ENCODE results near the gene CGNL1. TPM values are rescaled to one million over a fixed set of nuclear protein-coding genes. Genes with fewer than 3 reads are reported as not detected.

Gene CGNL1
- total RNA-seq, 2 donors from 2014 or later = 82.6 to 98.0 TPM

DNA sequence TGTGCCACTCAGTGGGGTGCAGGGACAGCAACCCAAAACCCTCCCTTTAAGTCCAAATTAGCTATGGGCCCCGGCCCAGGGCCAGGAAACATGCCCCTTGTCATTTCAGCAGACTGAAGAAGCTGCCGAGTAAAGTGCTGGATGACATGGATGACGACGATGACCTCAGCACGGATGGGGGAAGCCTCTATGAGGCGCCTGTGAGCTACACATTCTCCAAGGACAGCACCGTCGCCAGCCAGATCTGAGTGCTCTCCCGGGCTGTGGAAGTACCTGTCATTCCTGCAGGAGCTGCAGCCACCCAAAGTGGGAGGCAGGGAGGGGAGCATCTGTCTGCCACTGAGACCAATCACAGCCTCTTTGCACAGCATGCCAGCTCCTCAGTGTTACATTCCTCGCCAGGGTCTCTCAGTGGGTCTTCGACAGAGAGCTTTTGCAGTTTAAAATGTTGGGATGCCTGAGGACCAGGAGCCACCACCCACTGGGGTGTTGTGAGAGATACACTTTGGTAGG, 171.0 kb downstream of the CGNL1 start:
- no peak overlapping the region for H3K4me3 Mint-ChIP-seq
- no peak overlapping the region for H3K27ac ChIP-seq (ENCODE audit: low read depth, low read length)
- H3K4me1 ChIP-seq (ENCODE audit: control insufficient read depth, insufficient read depth, low read length) = peaks cover 11% of the 10 kb centered on the region
- no peaks in the 10 kb centered on the region for H3K27me3 Mint-ChIP-seq (ENCODE audit: insufficient read depth)
- H3K9me3 ChIP-seq (ENCODE audit: control insufficient read depth, low read length) = no peaks in the 10 kb centered on the region
- H3K27me3 ChIP-seq (ENCODE audit: control insufficient read depth, insufficient read depth, low read length, poor library complexity, severe bottlenecking) = no peaks in the 10 kb centered on the region
- no peaks in the 10 kb centered on the region for H3K9me3 Mint-ChIP-seq
- TF ChIP-seq, protein P1, sequence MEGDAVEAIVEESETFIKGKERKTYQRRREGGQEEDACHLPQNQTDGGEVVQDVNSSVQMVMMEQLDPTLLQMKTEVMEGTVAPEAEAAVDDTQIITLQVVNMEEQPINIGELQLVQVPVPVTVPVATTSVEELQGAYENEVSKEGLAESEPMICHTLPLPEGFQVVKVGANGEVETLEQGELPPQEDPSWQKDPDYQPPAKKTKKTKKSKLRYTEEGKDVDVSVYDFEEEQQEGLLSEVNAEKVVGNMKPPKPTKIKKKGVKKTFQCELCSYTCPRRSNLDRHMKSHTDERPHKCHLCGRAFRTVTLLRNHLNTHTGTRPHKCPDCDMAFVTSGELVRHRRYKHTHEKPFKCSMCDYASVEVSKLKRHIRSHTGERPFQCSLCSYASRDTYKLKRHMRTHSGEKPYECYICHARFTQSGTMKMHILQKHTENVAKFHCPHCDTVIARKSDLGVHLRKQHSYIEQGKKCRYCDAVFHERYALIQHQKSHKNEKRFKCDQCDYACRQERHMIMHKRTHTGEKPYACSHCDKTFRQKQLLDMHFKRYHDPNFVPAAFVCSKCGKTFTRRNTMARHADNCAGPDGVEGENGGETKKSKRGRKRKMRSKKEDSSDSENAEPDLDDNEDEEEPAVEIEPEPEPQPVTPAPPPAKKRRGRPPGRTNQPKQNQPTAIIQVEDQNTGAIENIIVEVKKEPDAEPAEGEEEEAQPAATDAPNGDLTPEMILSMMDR (conservative IDR thresholded peaks at IDR 0.05) = no peak
- H3K36me3 ChIP-seq (ENCODE audit: control insufficient read depth, insufficient read depth, low read length) = peaks cover 94% of the 10 kb centered on the region
- H3K4me1 Mint-ChIP-seq = peaks cover 22% of the 10 kb centered on the region
- H3K27ac Mint-ChIP-seq = no peak overlapping the region
- peak; percentile 90 for DNase-seq
- no peak overlapping the region for H3K9ac ChIP-seq (ENCODE audit: extremely low read depth, low read length, poor library complexity, severe bottlenecking)
- H3K36me3 Mint-ChIP-seq (ENCODE audit: low read depth) = peaks cover 90% of the 10 kb centered on the region
- H3K4me3 ChIP-seq (ENCODE audit: low read length) = no peak overlapping the region
- 86 to 90% methylated on average over 10 to 11 of the region's 11 CpGs for WGBS, 2 experiments (ENCODE audit: insufficient coverage in 1 of 2, insufficient read length in 1 of 2)

DNA sequence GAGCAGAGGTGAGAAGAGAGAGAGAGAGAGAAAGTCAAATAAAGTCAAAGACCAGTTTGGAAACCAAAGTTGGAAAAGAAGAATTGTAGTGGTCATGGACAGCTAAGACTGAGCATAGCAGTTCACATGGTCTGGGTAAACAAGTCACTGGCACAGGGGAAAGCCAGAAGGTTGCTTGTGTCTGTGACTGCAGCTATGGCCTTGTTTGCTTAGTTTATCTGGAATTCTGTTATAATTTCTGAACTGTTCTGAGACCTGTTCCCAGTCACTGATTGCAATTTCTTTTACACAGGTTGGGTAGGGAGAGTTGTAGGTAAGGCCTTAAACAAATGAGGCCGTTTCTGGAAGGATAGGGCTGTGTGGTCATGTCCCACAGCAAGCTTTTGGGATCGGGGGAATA, 172.0 kb downstream of the CGNL1 start:
- H3K4me1 ChIP-seq (ENCODE audit: control insufficient read depth, insufficient read depth, low read length) = peaks cover 13% of the 10 kb centered on the region
- H3K36me3 Mint-ChIP-seq (ENCODE audit: low read depth) = peaks cover 90% of the 10 kb centered on the region
- no peaks in the 10 kb centered on the region for H3K9me3 Mint-ChIP-seq

DNA sequence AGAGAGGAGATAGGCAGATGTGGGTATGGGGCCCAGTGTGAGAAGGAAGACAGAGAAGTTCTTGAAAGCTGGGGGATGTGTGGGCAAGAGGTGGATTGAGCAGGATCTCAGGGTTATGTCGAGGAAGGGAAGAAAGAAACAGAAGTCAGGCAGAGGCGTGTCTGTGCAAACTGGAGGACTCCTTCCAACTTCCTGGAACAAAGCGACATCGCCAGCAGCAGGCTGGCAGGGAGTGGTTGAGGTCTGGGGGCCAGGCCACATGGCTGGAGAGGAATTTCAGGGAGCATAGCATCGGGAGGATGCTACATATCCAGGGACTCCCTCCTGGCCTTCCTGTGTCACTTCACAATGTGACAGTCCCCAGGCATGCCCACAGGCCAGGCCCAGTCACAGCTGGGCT, 172.5 kb downstream of the CGNL1 start:
- peak overlapping the region; percentile 5 for H3K27ac Mint-ChIP-seq
- H3K9me3 Mint-ChIP-seq = no peaks in the 10 kb centered on the region
- peak; percentile 46 for DNase-seq
- H3K27me3 Mint-ChIP-seq (ENCODE audit: insufficient read depth) = no peaks in the 10 kb centered on the region
- no peak overlapping the region for H3K4me3 Mint-ChIP-seq
- no peak overlapping the region for H3K4me3 ChIP-seq (ENCODE audit: low read length)
- H3K27me3 ChIP-seq (ENCODE audit: control insufficient read depth, insufficient read depth, low read length, poor library complexity, severe bottlenecking) = no peaks in the 10 kb centered on the region
- peaks cover 85% of the 10 kb centered on the region for H3K36me3 Mint-ChIP-seq (ENCODE audit: low read depth)
- peaks cover 86% of the 10 kb centered on the region for H3K36me3 ChIP-seq (ENCODE audit: control insufficient read depth, insufficient read depth, low read length)
- WGBS, 2 experiments (ENCODE audit: insufficient coverage in 1 of 2, insufficient read length in 1 of 2) = 86 to 95% methylated on average over 4 to 5 of the region's 5 CpGs
- TF ChIP-seq, protein P1 (conservative IDR thresholded peaks at IDR 0.05) = no peak
- H3K4me1 Mint-ChIP-seq = peaks cover 32% of the 10 kb centered on the region
- H3K9me3 ChIP-seq (ENCODE audit: control insufficient read depth, low read length) = no peaks in the 10 kb centered on the region
- no peak overlapping the region for H3K9ac ChIP-seq (ENCODE audit: extremely low read depth, low read length, poor library complexity, severe bottlenecking)
- peaks cover 16% of the 10 kb centered on the region for H3K4me1 ChIP-seq (ENCODE audit: control insufficient read depth, insufficient read depth, low read length)
- H3K27ac ChIP-seq (ENCODE audit: low read depth, low read length) = no peak overlapping the region

More for the DNA sequence above, 172.0 kb downstream of the CGNL1 start:
- no peak overlapping the region for H3K27ac ChIP-seq (ENCODE audit: low read depth, low read length)
- H3K4me3 ChIP-seq (ENCODE audit: low read length) = no peak overlapping the region
- Mint-ChIP-seq H3K27me3 (ENCODE audit: insufficient read depth) (no peaks in the 10 kb centered on the region), H3K4me3 (no peak overlapping the region), H3K27ac (peak overlapping the region; percentile 5), H3K4me1 (peaks cover 28% of the 10 kb centered on the region)
- peaks cover 90% of the 10 kb centered on the region for H3K36me3 ChIP-seq (ENCODE audit: control insufficient read depth, insufficient read depth, low read length)
- H3K27me3 ChIP-seq (ENCODE audit: control insufficient read depth, insufficient read depth, low read length, poor library complexity, severe bottlenecking) = no peaks in the 10 kb centered on the region
- H3K9me3 ChIP-seq (ENCODE audit: control insufficient read depth, low read length) = no peaks in the 10 kb centered on the region
- TF ChIP-seq, protein P1 (conservative IDR thresholded peaks at IDR 0.05) = no peak
- 86 to 88% methylated on average over 1 to 2 of the region's 2 CpGs for WGBS, 2 experiments (ENCODE audit: insufficient coverage in 1 of 2, insufficient read length in 1 of 2)
- no peak overlapping the region for H3K9ac ChIP-seq (ENCODE audit: extremely low read depth, low read length, poor library complexity, severe bottlenecking)
- no peak for DNase-seq

Measured in endodermal cell (in vitro differentiated cells).